GM21528 (cell line): ENCODE measurements around the gene CCN2.
A peak's percentile ranks its signal among the peaks of the same experiment; 100 is the strongest.

Source experiments
- ATAC-seq: cut with Tn5 transposase; IDR thresholded peaks from one replicate; pipeline ENCODE4 v1.9.1; 2021; ENCODE audit warnings: mild to moderate bottlenecking, moderate library complexity; ENCODE audit not compliant: unreplicated experiment, low FRiP score

CCN2 gene

GRCh38 chr6:131968656-131969055 is 17.5 kb upstream of the CCN2 start:
- ATAC-seq, result no peak

GRCh38 chr6:131967948-131968347 is 16.8 kb upstream of the CCN2 start:
- ATAC-seq, result no peak

GRCh38 chr6:131966443-131966842 is 15.3 kb upstream of the CCN2 start:
- ATAC-seq, result no peak

- no peak for ATAC-seq
Observed at GRCh38 chr6:131963063-131963462, 11.9 kb upstream of the CCN2 start.

- no peak for ATAC-seq
Observed at GRCh38 chr6:131960371-131961133, 9.4 kb upstream of the CCN2 start.

GRCh38 chr6:131958542-131959470 is 7.6 kb upstream of the CCN2 start:
- ATAC-seq, result no peak

- ATAC-seq, result no peak
Observed at GRCh38 chr6:131958095-131958494, 6.9 kb upstream of the CCN2 start.

GRCh38 chr6:131955876-131956275 is 4.7 kb upstream of the CCN2 start:
- ATAC-seq, result no peak

GRCh38 chr6:131955192-131955591 is 4.0 kb upstream of the CCN2 start:
- ATAC-seq, result no peak

GRCh38 chr6:131954775-131955107 is 3.6 kb upstream of the CCN2 start:
- no peak for ATAC-seq

GRCh38 chr6:131954059-131954774 is 3.0 kb upstream of the CCN2 start:
- no peak for ATAC-seq

- no peak for ATAC-seq
Observed at GRCh38 chr6:131952886-131953509, 1.8 kb upstream of the CCN2 start.

- no peak for ATAC-seq
Observed at GRCh38 chr6:131951576-131952230, 531 bp upstream of the CCN2 start.

- ATAC-seq, result peak; percentile 54
Observed at GRCh38 chr6:131949909-131950766, 1.0 kb downstream of the CCN2 start.

- no peak for ATAC-seq
Observed at GRCh38 chr6:131949620-131949908, 1.6 kb downstream of the CCN2 start.

- no peak for ATAC-seq
Observed at GRCh38 chr6:131948692-131949619, 2.2 kb downstream of the CCN2 start.

GRCh38 chr6:131947986-131948661 is 3.0 kb downstream of the CCN2 start:
- no peak for ATAC-seq
